ENCODE measurements around the gene STYXL1.

GRCh38 chr7:75985009-75985517 lies 62.7 kb downstream of the STYXL1 start:
- no peak for TF ChIP-seq EZH2 (IDR thresholded peaks at IDR 0.05; ENCODE audit: insufficient read depth, low read length)
- TF ChIP-seq CTCF (IDR thresholded peaks at IDR 0.05; ENCODE audit: insufficient read depth, low read depth, low read length) = no peak

All from astrocyte (in vitro differentiated cells and primary cell).